HCT116 (cell line): ENCODE results near the gene AK4. TPM values are rescaled to one million over a fixed set of nuclear protein-coding genes. Genes with fewer than 3 reads are reported as not detected.

Source experiments
- ATAC-seq: fragments of 200-7000 bp; cut with Tn5 transposase; 2 replicates; pipeline ENCODE4 v1.9.1; 2020; ENCODE audit warnings: mild to moderate bottlenecking, moderate library complexity
- BruUV-seq: library from RNA; stranded (reverse); fragments of 400-500 nt; replicated peaks from 2 replicates; lab custom pipeline; 2021; lab: Mats Ljungman, UMichigan
- CTCF ChIA-PET: fragments of 300-600 bp; sonication (Branson Sonifier 250); formaldehyde crosslinking; loops from one replicate; lab custom pipeline; 2021; ENCODE audit warnings: antibody characterized with exemption; lab: Charles Lee
- POLR2A ChIA-PET: fragments of 300-600, 350-600 bp; sonication (Branson Sonifier 250); formaldehyde crosslinking; loops from one replicate; lab custom pipeline; 2021; ENCODE audit warnings: antibody characterized with exemption; lab: Charles Lee
- RAD21 ChIA-PET, 2 experiments: fragments of 300-600 bp; sonication (Branson Sonifier 250); formaldehyde crosslinking; loops; one replicate each; lab custom pipeline; 2023; ENCODE audit warnings: low total read pairs in 2 of 2; ENCODE audit not compliant: uncharacterized antibody in 2 of 2, unreplicated experiment in 2 of 2, low non-redundant PET in 1 of 2; lab: Charles Lee
- DNase-seq: peaks from one replicate; pipeline ENCODE4 v3.0.0-alpha.2; 2010; ENCODE audit warnings: low read depth, low spot score
- H2AFZ ChIP-seq: fragments of 200-600 bp; shearing (Covaris generic), sonication (generic); 2 replicates; pipeline ENCODE4 v1.6.1; 2017; ENCODE audit warnings: low read depth, mixed run types, mixed read lengths, antibody characterized with exemption, low read length; ENCODE audit not compliant: poor library complexity, severe bottlenecking
- H3K27ac ChIP-seq: 2 replicates; pipeline ENCODE4 v1.5.1; 2012; ENCODE audit warnings: low read depth, low read length
- H3K27me3 ChIP-seq: fragments of 200-600 bp; sonication (generic); 2 replicates; pipeline ENCODE4 v1.6.1; 2016; ENCODE audit warnings: mixed run types, low read length, mixed read lengths; ENCODE audit not compliant: insufficient read depth
- H3K36me3 ChIP-seq, 2 experiments: fragments of 200-500 bp in 1 of 2; fragments of 200-600 bp in 1 of 2; sonication (Bioruptor generic) in 1 of 2; sonication (generic) in 1 of 2; 2 replicates each; pipeline versions ENCODE4 v1.5.1 to v1.6.1; 2014 to 2016; ENCODE audit warnings: low read length in 2 of 2, inconsistent platforms in 1 of 2, mixed read lengths in 1 of 2, mixed run types in 1 of 2; ENCODE audit not compliant: insufficient read depth in 2 of 2, control insufficient read depth in 1 of 2
- H3K4me1 ChIP-seq, 2 experiments: fragments of 200-600 bp in 1 of 2; sonication (generic) in 1 of 2; 2 replicates each; pipeline versions ENCODE4 v1.5.1 to v1.6.1; 2012 to 2017; ENCODE audit warnings: low read length in 2 of 2, inconsistent platforms in 1 of 2, mild to moderate bottlenecking in 1 of 2, mixed read lengths in 1 of 2, mixed run types in 1 of 2, moderate library complexity in 1 of 2; ENCODE audit not compliant: insufficient read depth in 2 of 2, control insufficient read depth in 1 of 2
- H3K4me2 ChIP-seq: fragments of 200-600 bp; sonication (generic); 2 replicates; pipeline ENCODE4 v1.6.1; 2017; ENCODE audit warnings: mixed run types, low read length, mixed read lengths
- H3K4me3 ChIP-seq, 2 experiments: fragments of 200-600 bp in 1 of 2; sonication (generic) in 1 of 2; replicated peaks in 1 of 2; 2 replicates each; pipeline ENCODE4 v1.5.1; 2011 to 2016; ENCODE audit warnings: low read length in 2 of 2, control low read depth in 1 of 2, low read depth in 1 of 2, mild to moderate bottlenecking in 1 of 2, mixed read lengths in 1 of 2, mixed run types in 1 of 2
- H3K79me2 ChIP-seq: fragments of 200-600 bp; sonication (generic); 2 replicates; pipeline ENCODE4 v1.6.1; 2017; ENCODE audit warnings: mild to moderate bottlenecking, mixed run types, low read length, moderate library complexity, mixed read lengths; ENCODE audit not compliant: insufficient read depth
- H3K9ac ChIP-seq: fragments of 200-600 bp; sonication (generic); 2 replicates; pipeline ENCODE4 v1.6.1; 2016; ENCODE audit warnings: low read length, mixed read lengths
- H3K9me2 ChIP-seq: fragments of 200-600 bp; sonication (generic), shearing (Covaris generic); 2 replicates; pipeline ENCODE4 v1.6.1; 2017; ENCODE audit warnings: mixed run types, mild to moderate bottlenecking, moderate library complexity; ENCODE audit not compliant: insufficient read depth
- H3K9me3 ChIP-seq, 2 experiments: fragments of 200-500 bp in 1 of 2; fragments of 200-600 bp in 1 of 2; sonication (Bioruptor generic) in 1 of 2; sonication (generic) in 1 of 2; 2 replicates each; pipeline ENCODE4 v1.6.1; 2014 to 2017; ENCODE audit warnings: low read length in 2 of 2, mixed read lengths in 2 of 2, inconsistent platforms in 1 of 2, low read depth in 1 of 2, mild to moderate bottlenecking in 1 of 2, mixed run types in 1 of 2, moderate library complexity in 1 of 2; ENCODE audit not compliant: control insufficient read depth in 1 of 2, insufficient read depth in 1 of 2
- H4K20me1 ChIP-seq: fragments of 200-600 bp; sonication (generic), shearing (Covaris generic); 2 replicates; pipeline ENCODE4 v1.6.1; 2017; ENCODE audit warnings: mixed run types, mild to moderate bottlenecking, moderate library complexity; ENCODE audit not compliant: insufficient read depth
- ATF3 ChIP-seq: IDR thresholded peaks from 2 replicates; pipeline ENCODE4 v1.6.1; 2012
- CBX3 ChIP-seq: IDR thresholded peaks from 2 replicates; pipeline ENCODE4 v1.6.1; 2012; ENCODE audit warnings: low read depth
- CEBPB ChIP-seq: IDR thresholded peaks from 2 replicates; pipeline ENCODE4 v1.6.1; 2012; ENCODE audit warnings: low read depth
- CTCF ChIP-seq, 3 experiments: fragments of 200-600 bp in 1 of 3; sonication (generic) in 1 of 3; IDR thresholded peaks in 2 of 3; conservative IDR thresholded peaks in 1 of 3; 2 replicates each; pipeline ENCODE4 v1.5.1; 2012 to 2017; ENCODE audit warnings: low read depth in 2 of 3, low read length in 2 of 3, antibody characterized with exemption in 1 of 3, borderline replicate concordance in 1 of 3, control low read depth in 1 of 3, mild to moderate bottlenecking in 1 of 3, mixed read lengths in 1 of 3, mixed run types in 1 of 3, moderate library complexity in 1 of 3; ENCODE audit not compliant: insufficient read depth in 1 of 3
- EGR1 ChIP-seq: IDR thresholded peaks from 2 replicates; pipeline ENCODE4 v1.6.1; 2012; ENCODE audit warnings: low read depth
- EZH2phosphoT487 ChIP-seq: fragments of 200-600 bp; IDR thresholded peaks from 2 replicates; pipeline ENCODE4 v1.6.1; 2018; ENCODE audit warnings: antibody characterized with exemption, borderline replicate concordance
- JUND ChIP-seq: IDR thresholded peaks from 2 replicates; pipeline ENCODE4 v1.6.1; 2012
- MAX ChIP-seq: IDR thresholded peaks from 2 replicates; pipeline ENCODE4 v1.6.1; 2012
- POLR2A ChIP-seq: IDR thresholded peaks from 2 replicates; pipeline ENCODE4 v1.7.0; 2011; ENCODE audit warnings: borderline replicate concordance; ENCODE audit not compliant: insufficient read depth, insufficient read length; ENCODE audit errors: extremely low read depth
- POLR2AphosphoS5 ChIP-seq: IDR thresholded peaks from 2 replicates; pipeline ENCODE4 v1.6.1; 2011; ENCODE audit warnings: mild to moderate bottlenecking, low read depth, low read length, moderate library complexity
- SP1 ChIP-seq: IDR thresholded peaks from 2 replicates; pipeline ENCODE4 v1.6.1; 2012; ENCODE audit warnings: low read depth
- SRF ChIP-seq: IDR thresholded peaks from 2 replicates; pipeline ENCODE4 v1.6.1; 2012; ENCODE audit warnings: low read depth
- ZFX ChIP-seq: fragments of 450-650 bp; IDR thresholded peaks from 2 replicates; pipeline ENCODE4 v1.6.1; 2017
- intact Hi-C: fragments of 100-400 bp; cut with micrococcal nuclease; formaldehyde crosslinking; loops from 2 replicates; pipeline ENCODE4 v1.10.0; 2022
- total RNA-seq: library from RNA; stranded (reverse); gene quantifications from one replicate; pipeline ENCODE4 v1.2.1, GENCODE V29; 2021; ENCODE audit not compliant: unreplicated experiment

Gene AK4
- total RNA-seq, 1 experiment from 2014 or later, result 51.5 TPM

GRCh38 chr1:65245295-65245694, 97.3 kb downstream of the AK4 start:
- TF ChIP-seq MAX (no peak), ZFX (no peak), EZH2phosphoT487 (no peak), SRF (no peak), ATF3 (no peak), JUND (no peak), CTCF (IDR thresholded peaks at IDR 0.05 in 2 of 3, conservative IDR thresholded peaks at IDR 0.05 in 1 of 3; ENCODE audit: borderline replicate concordance in 1 of 3, insufficient read depth in 1 of 3, low read depth in 2 of 3, low read length in 2 of 3) (no peak), CEBPB (no peak), POLR2A (no peak), CBX3 (no peak), EGR1 (no peak), SP1 (no peak), POLR2AphosphoS5 (no peak)
- Histone ChIP-seq H3K4me1 (no peaks in the 10 kb centered on the region), H3K27me3 (no peaks in the 10 kb centered on the region), H3K9me3 (no peaks in the 10 kb centered on the region), H3K9ac (no peak overlapping the region), H3K4me2 (no peak overlapping the region), H3K79me2 (no peaks in the 10 kb centered on the region), H3K9me2 (no peaks in the 10 kb centered on the region), H4K20me1 (no peaks in the 10 kb centered on the region), H3K4me3 (no peak overlapping the region), H3K36me3 (no peaks in the 10 kb centered on the region), H3K27ac (no peak overlapping the region), H2AFZ (no peak overlapping the region)
- no peak for ATAC-seq
- no peak for DNase-seq
- intact Hi-C loops, result no loop called here
- POLR2A ChIA-PET, result no interaction called here
- CTCF ChIA-PET, result no interaction called here
- RAD21 ChIA-PET, result no interaction called here
- no TSS peak for BruUV-seq
